Measurements from ENCODE around the gene STAM2.

DNA sequence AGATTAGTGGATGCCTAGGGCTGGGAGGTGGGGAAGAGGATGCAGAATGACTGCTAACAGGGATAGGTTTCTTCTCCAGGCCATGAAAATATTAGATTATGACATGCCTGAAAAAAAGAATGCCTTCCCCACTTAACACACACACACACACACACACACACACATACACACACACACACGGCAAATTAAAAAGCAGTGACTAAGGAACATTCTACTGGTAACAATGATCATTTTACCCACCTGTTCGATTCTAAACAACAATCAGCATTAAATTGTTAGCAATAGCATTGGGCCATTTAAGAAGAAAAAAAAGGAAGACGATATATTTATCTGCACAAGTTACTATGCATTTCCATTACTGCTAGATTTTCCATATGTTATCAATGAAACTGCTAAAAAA is 87.6 kb downstream of the STAM2 start:
- TF ChIP-seq, protein P1, sequence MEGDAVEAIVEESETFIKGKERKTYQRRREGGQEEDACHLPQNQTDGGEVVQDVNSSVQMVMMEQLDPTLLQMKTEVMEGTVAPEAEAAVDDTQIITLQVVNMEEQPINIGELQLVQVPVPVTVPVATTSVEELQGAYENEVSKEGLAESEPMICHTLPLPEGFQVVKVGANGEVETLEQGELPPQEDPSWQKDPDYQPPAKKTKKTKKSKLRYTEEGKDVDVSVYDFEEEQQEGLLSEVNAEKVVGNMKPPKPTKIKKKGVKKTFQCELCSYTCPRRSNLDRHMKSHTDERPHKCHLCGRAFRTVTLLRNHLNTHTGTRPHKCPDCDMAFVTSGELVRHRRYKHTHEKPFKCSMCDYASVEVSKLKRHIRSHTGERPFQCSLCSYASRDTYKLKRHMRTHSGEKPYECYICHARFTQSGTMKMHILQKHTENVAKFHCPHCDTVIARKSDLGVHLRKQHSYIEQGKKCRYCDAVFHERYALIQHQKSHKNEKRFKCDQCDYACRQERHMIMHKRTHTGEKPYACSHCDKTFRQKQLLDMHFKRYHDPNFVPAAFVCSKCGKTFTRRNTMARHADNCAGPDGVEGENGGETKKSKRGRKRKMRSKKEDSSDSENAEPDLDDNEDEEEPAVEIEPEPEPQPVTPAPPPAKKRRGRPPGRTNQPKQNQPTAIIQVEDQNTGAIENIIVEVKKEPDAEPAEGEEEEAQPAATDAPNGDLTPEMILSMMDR (IDR thresholded peaks at IDR 0.05; ENCODE audit: insufficient read depth, low read length), result no peak
- TF ChIP-seq POLR2AphosphoS5 (IDR thresholded peaks at IDR 0.05; ENCODE audit: low read depth) (no peak), GABPA (IDR thresholded peaks at IDR 0.05; ENCODE audit: low read depth) (no peak), SPI1 (IDR thresholded peaks at IDR 0.05; ENCODE audit: borderline replicate concordance, low read depth) (no peak)
- TF ChIP-seq, protein P2, sequence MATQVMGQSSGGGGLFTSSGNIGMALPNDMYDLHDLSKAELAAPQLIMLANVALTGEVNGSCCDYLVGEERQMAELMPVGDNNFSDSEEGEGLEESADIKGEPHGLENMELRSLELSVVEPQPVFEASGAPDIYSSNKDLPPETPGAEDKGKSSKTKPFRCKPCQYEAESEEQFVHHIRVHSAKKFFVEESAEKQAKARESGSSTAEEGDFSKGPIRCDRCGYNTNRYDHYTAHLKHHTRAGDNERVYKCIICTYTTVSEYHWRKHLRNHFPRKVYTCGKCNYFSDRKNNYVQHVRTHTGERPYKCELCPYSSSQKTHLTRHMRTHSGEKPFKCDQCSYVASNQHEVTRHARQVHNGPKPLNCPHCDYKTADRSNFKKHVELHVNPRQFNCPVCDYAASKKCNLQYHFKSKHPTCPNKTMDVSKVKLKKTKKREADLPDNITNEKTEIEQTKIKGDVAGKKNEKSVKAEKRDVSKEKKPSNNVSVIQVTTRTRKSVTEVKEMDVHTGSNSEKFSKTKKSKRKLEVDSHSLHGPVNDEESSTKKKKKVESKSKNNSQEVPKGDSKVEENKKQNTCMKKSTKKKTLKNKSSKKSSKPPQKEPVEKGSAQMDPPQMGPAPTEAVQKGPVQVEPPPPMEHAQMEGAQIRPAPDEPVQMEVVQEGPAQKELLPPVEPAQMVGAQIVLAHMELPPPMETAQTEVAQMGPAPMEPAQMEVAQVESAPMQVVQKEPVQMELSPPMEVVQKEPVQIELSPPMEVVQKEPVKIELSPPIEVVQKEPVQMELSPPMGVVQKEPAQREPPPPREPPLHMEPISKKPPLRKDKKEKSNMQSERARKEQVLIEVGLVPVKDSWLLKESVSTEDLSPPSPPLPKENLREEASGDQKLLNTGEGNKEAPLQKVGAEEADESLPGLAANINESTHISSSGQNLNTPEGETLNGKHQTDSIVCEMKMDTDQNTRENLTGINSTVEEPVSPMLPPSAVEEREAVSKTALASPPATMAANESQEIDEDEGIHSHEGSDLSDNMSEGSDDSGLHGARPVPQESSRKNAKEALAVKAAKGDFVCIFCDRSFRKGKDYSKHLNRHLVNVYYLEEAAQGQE (IDR thresholded peaks at IDR 0.05; ENCODE audit: insufficient replicate concordance, low read depth), result no peak

All from HL-60 (cell line).